HG03097 (cell line): ENCODE data around the gene RGS3.
"Not testable (repeated sequence)": the region's sequence is repeated elsewhere in the genome, so short reads cannot be mapped to it uniquely, and the experiment has no call there.

Source experiments
- ATAC-seq: cut with Tn5 transposase; IDR thresholded peaks from one replicate; pipeline ENCODE4 v1.9.1; 2021; ENCODE audit not compliant: unreplicated experiment, low FRiP score

The RGS3 gene

DNA sequence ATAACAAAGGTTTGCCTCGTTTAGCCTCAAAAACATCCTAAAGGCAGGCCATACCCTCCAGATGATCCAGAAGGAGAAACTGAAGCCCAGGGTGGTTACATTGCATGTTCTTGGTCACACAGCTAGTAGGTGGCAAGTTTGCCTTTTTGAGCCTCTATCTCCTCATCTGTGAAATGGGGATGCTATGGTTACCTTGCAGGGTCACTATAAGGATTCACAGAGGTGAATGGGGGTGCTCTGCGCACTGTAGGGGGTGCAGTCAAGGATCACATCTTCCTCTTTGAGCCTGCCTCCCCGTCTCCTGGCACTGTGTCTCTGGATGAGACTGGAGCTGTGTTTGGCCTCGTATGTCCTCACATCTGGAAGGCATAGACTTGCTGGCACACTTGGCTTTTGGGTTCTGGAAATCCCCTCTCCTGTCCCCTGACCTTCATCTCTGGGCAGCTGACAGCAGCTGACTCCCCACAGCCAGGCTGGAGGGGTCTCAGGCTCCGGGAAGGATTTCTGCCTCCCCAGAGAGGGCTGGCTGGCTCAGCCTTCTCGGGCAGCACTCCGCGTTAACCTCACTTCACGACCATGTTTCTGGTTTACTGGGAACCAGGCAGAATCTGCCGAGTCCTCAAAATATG is 167.7 kb downstream of the RGS3 start:
- ATAC-seq, result no peak

DNA sequence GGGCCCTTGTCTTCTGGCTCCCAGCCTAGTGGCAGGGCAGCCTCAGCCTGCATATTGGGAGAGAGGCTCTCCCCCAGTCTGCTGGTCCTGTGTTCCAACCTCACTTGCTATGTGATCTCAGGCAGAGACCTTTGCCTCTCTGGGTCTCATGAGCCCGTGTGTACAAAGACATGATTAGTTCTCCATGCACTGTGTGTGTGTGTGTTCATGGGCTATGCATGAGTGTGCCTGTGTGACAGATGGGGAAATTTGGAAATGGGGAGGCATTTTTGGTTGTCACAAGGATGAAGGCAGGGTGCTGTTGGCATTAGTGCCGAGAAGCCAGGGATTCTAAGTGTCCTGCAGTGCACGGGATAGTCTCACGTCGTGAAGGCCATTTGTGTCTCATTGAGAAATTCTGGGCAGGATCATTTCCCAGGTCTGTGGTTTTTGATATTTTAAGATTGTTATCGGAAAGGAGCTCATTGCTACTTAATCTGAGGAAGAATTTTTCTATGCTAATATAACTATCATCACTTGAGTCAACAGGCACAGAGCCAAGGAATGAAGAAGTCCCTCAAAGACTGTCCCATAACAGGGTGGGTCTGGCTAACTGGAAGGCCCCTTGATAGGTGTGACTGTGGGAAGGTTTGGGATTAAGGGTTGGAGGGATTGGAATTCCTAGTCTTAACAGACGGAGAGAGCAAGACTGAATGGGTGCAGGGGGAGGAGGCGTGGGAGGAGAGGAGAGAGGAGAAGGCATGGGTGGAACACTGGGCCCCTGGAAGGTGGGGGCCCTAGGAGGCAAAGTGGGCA is 168.5 kb downstream of the RGS3 start:
- no peak for ATAC-seq

DNA sequence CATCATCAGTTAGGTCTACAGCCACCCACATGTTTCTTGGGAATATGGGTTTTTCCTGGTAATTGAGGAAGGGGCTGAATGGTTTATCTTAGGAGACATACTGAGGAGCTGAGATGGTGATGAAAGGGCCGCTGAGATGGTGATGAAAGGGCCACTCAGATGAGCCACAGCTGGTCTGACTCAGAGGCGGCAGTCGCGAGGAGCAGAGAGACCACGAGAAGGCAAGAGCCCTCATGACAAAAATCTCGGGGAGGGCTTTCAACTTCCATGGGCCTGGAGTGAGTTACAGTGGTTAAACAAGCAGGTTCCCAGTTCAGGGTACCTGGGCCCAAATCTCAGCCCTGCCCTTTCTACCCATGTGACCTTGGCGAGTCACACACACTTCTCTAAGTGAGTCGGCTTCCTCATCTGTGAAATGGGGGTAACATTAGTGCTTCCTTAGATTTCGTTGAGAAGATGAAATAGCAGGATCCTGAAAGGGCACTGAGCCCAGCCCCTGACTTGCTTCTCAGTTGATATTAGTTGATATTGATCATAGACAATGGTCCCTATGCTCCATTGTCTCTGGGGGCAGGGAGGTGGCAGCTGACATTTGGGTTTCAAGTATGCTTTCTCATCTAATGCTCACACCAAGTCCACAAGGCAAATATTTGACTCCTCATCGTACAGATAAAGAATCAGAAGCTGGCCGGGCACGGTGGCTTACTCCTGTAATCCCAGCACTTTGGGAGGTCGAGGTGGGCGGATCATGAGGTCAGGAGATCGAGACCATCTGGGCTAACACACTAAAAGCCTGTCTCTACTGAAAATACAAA is 169.5 kb downstream of the RGS3 start:
- ATAC-seq, result no peak

DNA sequence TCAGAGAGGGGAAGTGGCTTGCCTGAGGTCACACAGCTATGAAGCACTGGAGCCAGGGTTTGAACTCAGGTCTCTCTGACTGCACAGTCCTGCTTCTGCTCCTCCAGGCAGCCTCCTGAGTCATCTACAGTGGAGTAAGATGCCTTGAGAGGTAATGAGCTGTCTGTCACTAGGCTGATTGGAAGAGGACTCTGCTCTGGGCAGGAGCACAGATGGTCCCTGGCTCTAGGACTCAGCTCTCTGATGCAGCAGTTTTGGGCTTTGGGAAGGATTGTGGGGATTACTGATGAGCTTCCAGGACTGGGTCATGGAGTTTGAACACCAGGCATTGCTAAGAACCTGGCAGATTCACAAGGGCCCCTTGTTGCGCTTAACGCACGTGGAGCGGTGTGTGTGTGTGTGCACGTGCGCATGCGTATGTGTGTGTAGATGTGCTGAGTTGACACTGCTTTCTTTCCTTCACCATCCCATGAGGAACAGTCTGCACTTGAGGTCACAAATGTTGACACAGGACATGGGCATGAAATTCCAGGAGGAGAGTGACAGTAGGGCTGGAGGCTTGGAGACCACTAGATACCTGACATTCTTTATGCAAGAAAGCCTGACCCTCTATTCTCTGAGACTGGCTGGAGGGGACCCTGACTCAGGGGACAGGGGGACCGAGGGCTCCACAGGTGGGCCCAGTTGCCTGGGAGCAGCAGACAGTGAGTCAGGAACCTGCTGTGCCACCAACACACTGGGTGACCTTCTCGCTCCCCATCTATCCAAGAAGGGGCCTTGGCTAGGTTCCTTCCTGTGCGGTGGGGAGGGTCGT is 170.5 kb downstream of the RGS3 start:
- ATAC-seq, result no peak

DNA sequence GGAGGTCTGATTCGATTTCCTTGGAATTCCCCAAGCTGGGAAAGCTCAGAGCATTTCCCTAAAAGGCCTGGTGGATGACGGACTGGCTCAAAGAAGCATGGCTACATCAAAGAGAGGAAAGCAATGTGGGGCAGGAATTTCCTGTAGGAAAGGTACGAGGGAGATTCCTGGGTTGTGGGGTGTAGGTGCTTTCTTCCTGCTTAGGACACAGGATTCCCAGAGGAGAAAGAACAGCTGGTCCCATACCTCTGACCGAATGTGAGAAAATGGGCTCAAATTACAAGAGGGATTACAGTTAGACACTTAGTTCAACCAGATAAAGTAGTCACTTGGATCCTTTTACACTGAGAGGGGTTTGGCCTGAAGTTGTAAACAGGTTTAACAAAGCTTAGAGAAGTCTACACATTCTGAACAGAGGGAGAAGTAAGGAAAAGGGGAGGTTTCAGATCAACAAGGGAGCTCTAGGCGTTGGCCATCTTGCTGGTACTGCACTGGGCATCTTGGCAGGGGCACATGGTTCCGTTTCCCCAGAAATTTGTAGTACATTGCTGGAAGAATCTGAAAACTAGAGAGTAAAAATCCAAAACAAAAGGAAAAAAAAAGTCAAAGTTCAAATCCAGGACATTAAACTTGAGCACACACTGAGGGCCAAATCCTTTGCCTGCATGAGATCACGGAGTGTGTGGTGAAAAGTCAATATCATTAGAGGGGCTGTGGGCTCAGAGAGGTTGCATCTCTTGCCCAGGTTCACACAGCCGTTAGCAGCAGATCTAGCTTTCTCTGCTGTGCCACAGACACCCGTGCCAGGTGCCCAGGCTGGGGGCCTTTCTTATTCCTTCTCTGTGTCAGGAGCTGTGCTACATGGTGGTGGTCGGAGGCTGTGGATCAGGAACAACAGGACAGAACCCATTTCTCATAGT is 171.3 kb downstream of the RGS3 start:
- no peak for ATAC-seq

DNA sequence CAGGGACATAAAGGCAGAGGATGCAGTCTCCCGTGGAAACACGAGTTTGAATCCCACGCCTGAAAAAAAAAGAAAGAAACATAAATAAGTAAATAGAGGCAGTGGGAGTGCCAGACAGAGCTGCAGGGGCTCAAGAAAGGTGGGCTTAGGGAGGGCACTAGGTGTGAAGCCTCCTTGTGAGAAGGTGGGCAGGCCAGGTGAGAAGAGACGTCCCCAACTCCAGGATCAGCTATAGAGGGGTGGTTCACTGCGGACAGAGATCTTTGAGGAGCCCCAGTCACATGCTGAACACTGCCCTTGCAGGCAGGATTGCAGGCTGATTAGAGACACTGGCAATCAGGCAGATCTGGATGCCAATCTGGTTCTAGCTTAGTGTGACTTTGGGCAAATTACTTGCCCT is 172.1 kb downstream of the RGS3 start:
- no peak for ATAC-seq

DNA sequence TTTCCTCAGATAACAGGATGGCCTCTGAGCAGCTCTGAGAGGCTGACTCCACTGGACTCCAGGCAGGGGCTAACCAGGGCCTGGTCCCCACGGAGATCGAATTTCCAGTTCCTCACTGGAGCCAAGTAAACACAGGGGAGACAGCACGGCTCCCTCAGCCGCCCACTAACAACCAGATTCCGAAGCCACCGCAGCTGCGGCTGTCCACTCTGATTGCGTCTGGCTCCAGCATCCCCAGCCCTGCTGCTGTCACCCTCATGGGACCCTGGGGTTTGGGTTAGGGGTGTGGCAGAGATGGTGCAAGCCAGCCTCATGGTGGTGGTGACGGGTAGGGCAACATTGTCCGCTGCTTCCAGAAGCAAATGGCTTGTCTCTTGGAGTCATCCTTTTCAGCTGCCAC is 172.6 kb downstream of the RGS3 start:
- ATAC-seq, result no peak

DNA sequence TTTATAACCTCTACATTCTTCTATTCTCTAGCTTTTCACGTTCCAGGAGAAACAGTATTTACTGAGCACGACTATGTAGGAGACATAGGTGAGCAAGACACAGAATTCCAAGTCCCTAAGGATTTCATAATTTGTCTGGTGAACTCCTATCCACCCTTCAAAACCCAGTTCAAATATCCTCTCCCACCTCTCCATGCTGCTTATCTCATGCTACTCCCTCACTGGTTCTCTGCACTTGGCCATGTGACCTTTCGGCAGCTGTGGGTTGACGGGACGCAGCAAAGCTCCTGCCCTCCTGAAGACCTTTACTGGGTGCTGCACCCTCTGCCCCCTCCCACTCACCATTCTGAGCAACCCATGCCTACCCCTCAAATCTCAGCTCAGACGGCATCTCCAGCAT is 173.2 kb downstream of the RGS3 start:
- ATAC-seq, result no peak

DNA sequence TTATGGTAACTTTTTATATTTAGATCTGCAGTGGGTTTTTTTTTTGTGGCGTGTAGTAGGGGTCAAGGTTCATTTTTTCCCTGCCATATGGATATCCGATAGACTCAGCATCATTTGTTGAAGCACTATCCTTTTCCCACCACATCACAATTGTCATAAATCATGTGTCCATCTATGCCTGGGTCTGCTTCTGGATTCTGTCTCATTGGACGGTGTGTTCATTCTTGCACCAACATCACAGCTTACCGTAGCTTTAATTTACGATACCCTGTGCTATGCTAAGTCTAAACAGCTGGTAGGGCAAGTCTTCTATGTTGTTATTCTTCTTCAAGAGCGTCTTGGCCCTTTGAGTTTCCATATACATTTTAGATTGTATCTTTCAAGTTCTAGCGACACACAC is 175.0 kb downstream of the RGS3 start:
- ATAC-seq, result no peak

DNA sequence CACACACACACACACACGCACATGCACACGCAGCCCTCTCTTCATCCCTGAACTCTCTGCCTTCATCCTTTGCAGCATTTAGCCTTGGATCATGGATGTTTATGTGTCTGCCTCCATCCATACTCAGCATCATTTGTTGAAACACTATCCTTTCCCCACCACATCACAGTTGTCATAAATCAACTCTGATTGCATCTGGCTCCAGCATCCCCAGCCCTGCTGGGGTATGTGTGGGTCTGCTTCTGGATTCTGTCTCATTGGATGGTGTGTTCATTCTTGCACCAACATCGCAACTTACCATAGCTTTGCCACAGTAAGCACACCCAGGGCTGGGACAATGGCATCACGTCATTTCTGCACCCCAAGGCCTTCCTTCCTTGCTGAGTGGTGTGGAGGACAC is 175.4 kb downstream of the RGS3 start:
- ATAC-seq, result no peak

DNA sequence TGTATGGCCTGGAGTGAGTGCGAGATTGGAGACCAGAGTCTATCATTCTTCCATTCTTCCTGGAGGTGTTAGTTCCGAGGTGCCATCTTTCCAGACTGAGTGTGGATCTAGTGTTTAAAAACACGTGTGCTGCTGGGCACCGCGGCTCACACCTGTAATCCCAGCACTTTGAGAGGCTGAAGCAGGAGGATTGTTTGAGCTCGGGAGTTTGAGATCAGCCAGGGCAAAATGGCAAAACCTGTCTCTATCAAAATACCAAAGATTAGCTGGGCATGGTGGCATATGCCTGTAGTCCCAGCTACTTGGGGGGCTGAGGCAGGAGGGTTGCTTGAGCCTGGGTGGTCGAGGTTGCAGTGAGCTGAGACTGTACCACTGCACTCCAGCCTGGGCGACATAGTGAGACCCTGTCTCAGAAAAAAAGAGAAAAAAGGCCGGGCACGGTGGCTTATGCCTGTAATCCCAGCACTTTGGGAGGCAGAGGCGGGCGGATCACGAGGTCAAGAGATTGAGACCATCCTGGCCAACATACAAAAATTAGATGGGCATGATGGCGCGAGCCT is 176.0 kb downstream of the RGS3 start:
- ATAC-seq, result not testable (repeated sequence)

DNA sequence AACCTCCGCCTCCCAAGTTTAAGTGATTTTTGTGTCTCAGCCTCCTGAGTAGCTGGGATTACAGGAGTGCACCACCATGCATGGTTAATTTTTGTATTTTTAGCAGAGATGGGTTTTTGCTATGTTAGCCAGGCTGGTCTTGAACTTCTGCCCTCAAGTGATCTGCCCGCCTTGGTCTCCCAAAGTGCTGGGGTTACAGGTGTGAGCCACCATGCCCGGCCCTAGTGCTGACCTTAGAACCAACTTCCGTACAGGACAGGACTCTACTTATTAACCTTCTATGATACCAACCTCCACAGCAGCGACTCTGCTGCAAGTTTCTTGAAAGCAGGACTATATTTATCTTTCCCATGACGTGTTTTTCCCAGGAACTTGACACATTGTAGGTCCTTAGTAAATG is 176.9 kb downstream of the RGS3 start:
- ATAC-seq, result no peak

DNA sequence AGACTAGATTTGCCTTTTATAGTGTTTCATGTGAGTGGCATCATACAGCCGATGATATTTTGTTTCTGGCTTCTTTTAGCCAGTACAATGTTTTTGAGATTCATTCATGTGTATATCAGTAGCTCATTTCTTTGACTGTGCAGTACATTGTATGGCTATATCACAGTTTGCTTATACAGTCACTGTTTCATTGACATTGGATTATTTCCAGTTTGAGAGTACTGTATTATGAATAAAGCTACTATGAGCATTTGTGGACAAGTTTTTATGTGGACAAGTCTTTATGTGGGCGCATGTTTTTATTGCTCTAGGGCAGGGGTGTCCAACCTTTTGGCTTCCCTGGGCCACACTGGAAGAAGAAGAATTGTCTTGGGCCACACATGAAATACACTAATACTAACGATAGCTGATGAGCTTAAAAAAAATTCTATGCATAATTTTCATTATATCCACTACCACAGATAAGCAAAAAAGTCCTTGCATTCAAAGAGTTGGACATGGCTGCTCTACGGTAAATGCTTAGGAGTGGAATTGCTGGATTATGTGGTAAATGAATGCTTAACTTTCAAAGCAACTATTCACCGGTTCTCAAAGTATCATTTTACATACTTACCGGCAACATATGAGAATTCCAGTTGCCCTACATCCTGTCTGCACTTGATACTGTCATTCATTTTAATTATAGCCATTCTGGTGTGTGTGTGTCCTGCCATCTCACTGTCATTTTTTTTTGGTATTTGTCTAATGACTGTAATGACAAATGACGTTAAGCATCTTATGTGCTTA is 177.8 kb downstream of the RGS3 start:
- ATAC-seq, result no peak

DNA sequence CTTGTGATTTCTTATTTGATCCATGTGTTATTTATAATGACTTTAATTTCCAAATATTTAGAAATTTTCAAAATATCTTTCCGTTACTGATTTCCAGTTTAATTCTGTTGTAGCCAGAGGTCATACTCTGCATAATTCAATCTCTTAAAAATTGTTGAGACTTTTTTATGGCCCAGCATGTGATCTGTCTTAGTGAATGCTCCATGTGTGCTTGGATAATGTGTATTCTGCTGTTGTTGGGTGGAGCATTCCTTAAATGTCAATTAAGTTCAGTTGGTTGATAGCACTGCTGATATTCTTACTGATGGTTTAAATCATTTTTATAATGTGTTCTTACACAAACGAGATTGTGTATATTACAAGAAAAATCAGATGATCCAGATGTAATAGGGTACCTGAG is 180.8 kb downstream of the RGS3 start:
- ATAC-seq, result no peak

DNA sequence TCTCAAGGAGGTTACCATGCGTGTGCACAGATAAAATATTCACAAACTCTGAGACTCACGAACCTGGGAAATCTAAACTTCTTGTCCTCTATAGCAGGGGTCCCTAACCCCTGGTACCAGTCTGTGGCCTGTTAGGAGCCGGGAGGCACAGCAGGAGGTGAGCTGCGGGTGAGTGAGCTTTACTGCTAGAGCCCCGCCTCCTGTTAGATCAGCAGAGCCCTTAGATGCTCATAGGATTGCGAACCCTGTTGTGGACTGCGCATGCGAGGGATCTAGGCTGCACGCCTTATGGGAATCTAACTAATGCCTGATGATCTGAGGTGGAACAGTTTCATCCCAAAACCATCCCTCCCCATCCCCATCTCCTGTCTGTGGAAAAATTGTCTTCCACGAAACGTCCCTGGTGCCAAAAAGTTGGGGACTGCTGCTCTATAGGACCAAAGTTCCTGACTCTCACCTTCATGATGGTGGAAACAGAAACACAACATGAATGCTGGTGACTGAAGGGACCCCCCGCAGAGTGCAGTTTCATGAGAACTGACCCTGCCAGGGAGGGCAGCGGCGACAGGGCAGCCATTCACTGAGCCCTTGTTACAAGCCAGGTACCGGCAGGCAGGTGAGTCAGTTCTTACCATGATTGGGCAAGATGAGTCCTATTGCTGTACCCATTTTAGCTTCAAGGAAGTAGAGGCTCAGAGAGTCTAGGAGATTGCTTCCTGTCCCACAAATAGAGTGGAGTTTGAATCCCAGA is 181.9 kb downstream of the RGS3 start:
- ATAC-seq, result no peak

DNA sequence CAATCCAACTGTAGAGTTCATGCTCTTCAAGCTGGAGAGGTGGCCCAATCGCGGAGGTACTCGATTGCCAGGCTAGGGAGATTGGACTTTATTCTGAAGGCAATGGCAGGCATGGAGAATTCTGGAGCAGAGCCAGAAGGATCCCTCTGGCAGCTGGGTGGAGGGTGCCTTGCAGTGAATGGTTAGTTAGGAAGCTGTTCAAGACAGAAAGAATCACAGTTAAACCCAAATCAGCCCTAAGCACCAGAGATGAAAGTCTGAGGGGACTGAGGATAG is 182.4 kb downstream of the RGS3 start:
- no peak for ATAC-seq

DNA sequence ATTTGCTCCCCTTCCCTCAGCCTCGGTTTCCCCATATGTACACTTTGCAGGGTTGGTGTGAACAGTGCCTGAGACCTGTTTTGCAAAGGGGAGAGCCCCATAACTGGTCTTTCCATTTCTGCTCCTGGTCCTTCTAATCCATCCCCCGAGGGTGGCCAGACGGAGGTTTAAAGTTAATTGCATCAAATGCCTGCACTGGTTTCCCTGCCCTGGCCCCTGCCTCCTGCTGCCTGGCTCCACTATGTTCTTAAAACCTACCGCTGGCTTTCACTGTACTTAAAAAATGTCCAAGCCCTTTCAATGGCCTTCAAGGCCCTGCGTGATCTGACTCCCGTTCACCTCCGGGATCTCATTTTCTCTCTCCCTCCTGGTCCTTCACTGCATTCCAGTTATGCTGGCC is 183.0 kb downstream of the RGS3 start:
- no peak for ATAC-seq
